Activated CD4-positive, CD25-positive, alpha-beta regulatory T cell treated with anti-CD3 and anti-CD28 coated beads, Interleukin-2, amount 50 U/mL, for 72 hours (primary cell): ENCODE measurements around the gene PRKAR1A.
A peak's percentile ranks its signal among the peaks of the same experiment; 100 is the strongest.
"Not testable (repeated sequence)": the region's sequence is repeated elsewhere in the genome, so short reads cannot be mapped to it uniquely, and the experiment has no call there.

Experiments used
- DNase-seq: peaks from one replicate; pipeline ENCODE4 v3.0.0; 2021

The PRKAR1A gene

GRCh38 chr17:68511671-68512246 lies 471 bp upstream of the PRKAR1A start:
- DNase-seq, result peak; percentile 61

GRCh38 chr17:68512960-68513474 lies 787 bp downstream of the PRKAR1A start:
- no peak for DNase-seq

- no peak for DNase-seq
Observed at GRCh38 chr17:68513932-68514331, 1.7 kb downstream of the PRKAR1A start.

GRCh38 chr17:68514831-68515635 lies 2.8 kb downstream of the PRKAR1A start:
- no peak for DNase-seq

- no peak for DNase-seq
Observed at GRCh38 chr17:68516732-68517131, 4.5 kb downstream of the PRKAR1A start.

GRCh38 chr17:68517605-68518004 lies 5.4 kb downstream of the PRKAR1A start:
- not testable (repeated sequence) for DNase-seq

- DNase-seq, result no peak
Observed at GRCh38 chr17:68518063-68518815, 6.0 kb downstream of the PRKAR1A start.

GRCh38 chr17:68519051-68519450 lies 6.8 kb downstream of the PRKAR1A start:
- DNase-seq, result not testable (repeated sequence)

- no peak for DNase-seq
Observed at GRCh38 chr17:68519911-68520310, 7.7 kb downstream of the PRKAR1A start.

- DNase-seq, result no peak
Observed at GRCh38 chr17:68522266-68522665, 10.0 kb downstream of the PRKAR1A start.

- DNase-seq, result no peak
Observed at GRCh38 chr17:68526548-68526947, 14.3 kb downstream of the PRKAR1A start.

GRCh38 chr17:68527314-68527713 lies 15.1 kb downstream of the PRKAR1A start:
- no peak for DNase-seq

- no peak for DNase-seq
Observed at GRCh38 chr17:68531252-68531651, 19.0 kb downstream of the PRKAR1A start.

- DNase-seq, result no peak
Observed at GRCh38 chr17:68532826-68533225, 20.6 kb downstream of the PRKAR1A start.

- no peak for DNase-seq
Observed at GRCh38 chr17:68533887-68534694, 21.9 kb downstream of the PRKAR1A start.

- DNase-seq, result no peak
Observed at GRCh38 chr17:68534695-68535088, 22.5 kb downstream of the PRKAR1A start.

GRCh38 chr17:68535922-68536321 lies 23.7 kb downstream of the PRKAR1A start:
- no peak for DNase-seq

- DNase-seq, result no peak
Observed at GRCh38 chr17:68539548-68540467, 27.6 kb downstream of the PRKAR1A start.

GRCh38 chr17:68540981-68541380 lies 28.8 kb downstream of the PRKAR1A start:
- DNase-seq, result no peak

- DNase-seq, result no peak
Observed at GRCh38 chr17:68541816-68542215, 29.6 kb downstream of the PRKAR1A start.

- no peak for DNase-seq
Observed at GRCh38 chr17:68542698-68543463, 30.7 kb downstream of the PRKAR1A start.
